NCI-H82 treated with DMSO at 0.1 percent for 48 hours (cell line): Measurements from ENCODE around the gene FAM120A.

Source experiments
- DNase-seq: peaks from one replicate; lab custom pipeline; 2025; ENCODE audit not compliant: unreplicated experiment; lab: John Stamatoyannopoulos, UW

FAM120A gene

DNA sequence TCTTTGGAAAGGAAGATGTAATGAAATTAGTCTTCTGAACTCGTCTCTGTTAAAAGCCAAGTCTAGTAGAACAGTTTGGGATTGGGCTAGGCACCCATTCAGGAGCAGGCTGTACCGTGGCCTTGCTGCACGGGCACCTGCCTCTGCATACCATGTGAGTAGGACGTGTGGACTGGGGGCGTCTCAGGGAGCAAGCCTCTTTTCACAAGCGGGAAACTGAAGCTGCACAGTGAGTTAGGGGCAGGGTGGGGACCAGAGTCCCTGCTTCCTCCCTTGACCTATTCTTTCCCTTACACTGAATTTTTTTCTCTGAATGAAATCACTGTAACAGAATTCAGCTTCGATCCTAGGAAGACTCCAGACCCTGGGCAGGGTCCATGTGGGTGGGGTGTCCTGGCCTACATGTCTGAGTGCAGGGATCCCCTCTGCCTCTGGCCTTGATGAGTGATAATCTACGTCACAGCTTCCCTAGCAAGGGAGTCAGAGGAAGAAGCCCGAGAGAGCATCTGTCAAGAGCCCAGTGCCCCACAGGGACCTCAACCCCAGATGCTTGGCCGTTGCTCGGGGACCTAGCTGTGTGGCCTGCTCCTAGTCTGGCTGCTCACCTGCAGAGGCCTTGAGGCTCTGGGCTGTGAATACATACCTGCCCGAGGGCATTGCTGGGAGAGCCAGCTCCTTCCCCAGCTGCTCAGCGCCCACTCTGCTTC is 140.0 kb downstream of the FAM120A start:
- no peak for DNase-seq

DNA sequence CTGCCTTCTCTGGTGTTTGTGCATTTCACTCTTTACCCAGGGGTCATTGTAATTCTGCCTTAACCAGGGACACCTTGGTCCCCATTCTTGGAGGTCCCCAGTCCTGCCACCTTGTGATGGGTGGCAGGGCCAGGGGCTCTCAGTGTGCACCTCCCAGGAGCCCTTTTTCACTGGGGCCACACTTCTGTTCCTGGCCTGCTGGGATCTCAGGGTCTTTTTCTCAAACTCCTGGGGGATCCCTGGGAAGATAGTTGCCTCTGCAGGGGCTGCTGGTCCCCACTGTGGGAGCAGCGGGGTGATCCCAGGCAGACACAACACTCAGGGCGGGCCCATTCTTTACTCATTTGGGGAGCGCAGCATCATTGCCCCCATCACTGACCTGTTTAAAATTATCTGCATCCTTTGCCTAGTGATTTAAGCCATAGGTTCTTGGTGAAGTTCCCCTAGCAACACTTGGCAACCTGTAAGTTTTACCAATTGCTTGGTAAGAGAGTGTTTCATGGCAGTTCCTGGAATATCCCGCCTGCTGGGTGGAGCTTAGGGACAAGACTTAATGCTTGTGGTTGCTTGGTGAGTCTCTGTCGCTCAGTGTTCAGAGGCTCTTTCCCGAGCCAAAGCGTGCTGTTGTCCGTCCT is 140.6 kb downstream of the FAM120A start:
- DNase-seq = no peak

DNA sequence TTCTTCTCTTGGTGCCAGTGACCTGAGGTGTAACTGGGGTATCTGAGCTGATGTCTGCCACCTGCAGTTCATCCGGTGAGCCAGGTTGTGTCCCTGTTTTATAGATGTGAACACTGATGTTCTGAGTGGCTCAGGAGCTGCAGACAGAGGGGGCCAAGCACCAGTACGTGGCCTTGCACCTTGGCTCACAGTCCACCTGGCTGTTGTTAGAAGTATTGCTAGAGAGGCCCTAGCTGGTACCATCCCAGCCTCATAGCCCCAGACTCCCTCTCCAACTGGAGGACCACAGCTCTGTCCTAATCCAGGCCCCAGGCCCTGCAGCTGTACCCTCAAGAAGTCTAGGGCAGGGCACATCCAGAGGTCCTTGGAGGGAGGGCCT is 141.1 kb downstream of the FAM120A start:
- DNase-seq = no peak

DNA sequence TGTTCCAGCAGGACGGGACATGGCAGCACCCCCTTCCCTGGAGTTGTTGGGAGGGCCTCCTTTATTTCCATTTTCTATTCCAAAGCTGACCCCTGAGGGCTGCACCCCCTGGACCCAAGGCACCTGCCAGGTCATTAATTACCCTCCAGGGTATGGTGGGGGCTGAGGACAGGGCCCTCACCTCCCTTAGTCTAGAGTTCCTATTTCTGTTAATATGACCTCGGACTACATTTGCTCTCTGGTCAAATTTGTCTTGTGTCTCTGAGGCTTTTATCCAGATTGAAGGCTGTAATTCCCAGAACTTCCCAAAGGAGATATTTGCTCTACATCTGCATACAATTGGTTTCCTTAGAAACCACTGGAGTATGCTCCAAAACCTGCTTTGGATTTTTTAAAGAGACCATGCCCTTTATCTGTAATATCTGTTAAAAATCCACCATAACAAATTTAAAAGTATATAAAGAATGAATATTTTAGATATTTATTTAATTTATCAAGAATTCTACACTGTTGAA is 141.7 kb downstream of the FAM120A start:
- DNase-seq = no peak

DNA sequence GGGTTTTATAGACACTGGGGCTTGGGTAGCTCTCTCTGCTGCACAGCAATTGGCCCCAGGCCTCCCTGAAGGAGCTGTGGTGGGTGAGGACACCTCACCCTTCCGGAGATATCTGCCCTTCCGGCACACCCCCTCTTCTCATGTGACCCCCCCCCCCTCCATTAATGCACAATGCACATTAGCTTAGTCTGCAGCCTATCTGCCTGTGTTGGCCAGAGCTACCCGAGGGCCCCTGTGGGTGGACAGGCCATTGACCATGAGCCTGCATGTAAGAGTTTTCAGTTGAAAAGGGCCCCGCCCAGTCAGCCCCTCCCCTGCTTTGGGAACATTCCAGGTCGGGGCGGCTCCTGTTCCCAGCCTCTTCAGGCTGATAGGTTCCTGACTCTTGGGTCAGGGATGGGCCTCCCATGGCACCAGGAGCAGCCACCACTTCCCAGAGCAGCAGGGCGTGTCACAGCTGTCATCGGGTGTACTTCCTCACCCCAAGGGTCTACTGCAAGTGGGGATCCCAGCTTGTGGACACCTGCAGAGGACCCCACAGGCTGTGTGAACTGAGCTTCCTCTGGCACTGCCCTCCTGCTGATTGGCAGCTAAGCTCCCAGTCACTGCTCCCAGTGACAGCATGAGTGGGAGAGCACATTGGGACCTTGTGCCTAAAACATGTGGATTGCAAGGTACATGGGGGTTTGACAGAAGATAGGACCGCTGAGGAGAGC is 142.7 kb downstream of the FAM120A start:
- DNase-seq = no peak

DNA sequence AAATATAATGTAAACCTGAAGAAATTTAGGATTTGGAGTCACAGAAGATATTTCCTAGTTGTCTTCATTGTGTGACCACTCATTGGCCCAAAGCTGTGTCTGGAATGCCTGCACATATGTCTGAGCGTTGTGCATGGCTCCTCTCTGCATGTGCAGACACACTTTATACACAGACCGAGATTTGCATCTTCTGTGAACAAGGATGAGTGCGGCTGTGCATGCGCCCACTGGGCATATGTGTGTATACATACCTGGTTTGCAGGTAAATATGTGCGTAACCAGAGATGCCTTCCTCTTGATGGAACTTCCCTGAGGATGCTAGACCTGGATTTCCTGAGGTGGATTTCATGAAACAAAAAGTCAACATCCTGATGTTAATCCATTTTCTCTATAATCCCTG is 144.0 kb downstream of the FAM120A start:
- no peak for DNase-seq

DNA sequence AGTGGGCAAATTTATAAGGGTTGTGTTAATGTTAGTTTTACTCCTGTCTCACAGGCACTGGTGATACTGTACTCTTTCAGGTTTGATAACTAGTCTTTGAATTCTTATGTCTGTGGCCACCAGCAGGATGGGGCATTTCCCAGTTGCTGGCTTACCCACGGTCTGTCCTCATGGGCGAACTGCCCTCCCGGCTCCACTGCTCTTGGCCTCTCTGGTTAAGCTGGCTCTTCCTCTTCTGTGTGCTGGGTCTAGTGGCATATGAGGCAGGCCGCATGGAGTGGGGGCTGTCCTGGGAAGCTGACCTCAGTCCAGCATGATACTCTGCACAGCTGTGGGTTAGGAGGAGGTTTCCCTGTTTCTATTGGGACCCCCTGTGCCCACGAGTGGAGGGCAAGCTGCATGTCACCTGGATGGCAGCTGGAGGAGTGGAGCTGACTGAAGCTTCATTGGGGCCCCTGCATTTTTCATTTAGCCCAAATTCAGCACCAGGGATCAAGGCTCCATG is 144.4 kb downstream of the FAM120A start:
- DNase-seq = no peak

DNA sequence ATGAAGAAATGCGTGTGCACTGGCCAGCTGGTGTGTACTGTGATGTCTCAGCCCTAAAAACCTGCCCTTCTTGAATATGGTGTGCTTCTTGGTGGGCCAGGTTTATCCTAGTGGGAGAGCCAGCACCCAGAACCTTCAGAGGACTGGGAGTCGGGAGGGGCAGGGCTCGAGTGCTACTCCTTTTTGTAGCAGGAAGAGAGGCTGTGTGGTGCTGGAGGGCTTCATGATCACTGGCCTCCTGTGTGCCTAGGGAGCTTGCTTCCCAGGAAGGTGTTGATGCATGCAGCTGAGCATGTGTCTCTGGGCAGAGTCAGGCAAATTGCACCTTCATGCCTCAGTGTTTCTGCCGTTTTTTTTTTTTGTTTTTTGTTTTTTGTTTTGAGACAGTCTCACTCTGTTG is 144.9 kb downstream of the FAM120A start:
- DNase-seq = no peak

DNA sequence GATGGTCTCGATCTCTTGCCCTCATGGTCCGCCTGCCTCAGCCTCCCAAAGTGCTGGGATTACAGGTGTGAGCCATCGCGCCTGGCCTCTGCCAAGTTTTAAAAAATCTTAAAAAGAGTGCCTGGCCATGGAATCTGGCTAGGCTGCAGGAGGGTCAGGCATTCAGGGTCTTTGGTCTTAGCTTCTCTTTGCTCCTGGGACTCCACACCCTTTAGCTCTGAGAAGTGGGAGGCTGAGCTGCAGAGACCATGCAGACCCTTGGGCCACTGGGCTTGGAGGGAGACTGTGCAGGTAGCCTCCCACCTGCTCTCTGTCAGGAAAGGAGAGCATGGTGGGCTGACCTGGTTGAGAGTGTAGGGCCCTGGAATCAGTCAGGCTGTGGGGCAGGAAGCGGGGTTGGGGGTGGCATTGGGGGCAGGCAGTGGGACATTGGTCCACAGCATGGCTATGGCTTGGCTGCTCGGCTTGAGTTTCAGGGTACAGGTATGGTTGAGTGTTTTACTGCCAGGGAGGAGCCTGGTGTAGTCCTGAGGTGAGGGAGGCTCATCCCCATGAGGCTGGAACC is 145.7 kb downstream of the FAM120A start:
- DNase-seq = no peak

DNA sequence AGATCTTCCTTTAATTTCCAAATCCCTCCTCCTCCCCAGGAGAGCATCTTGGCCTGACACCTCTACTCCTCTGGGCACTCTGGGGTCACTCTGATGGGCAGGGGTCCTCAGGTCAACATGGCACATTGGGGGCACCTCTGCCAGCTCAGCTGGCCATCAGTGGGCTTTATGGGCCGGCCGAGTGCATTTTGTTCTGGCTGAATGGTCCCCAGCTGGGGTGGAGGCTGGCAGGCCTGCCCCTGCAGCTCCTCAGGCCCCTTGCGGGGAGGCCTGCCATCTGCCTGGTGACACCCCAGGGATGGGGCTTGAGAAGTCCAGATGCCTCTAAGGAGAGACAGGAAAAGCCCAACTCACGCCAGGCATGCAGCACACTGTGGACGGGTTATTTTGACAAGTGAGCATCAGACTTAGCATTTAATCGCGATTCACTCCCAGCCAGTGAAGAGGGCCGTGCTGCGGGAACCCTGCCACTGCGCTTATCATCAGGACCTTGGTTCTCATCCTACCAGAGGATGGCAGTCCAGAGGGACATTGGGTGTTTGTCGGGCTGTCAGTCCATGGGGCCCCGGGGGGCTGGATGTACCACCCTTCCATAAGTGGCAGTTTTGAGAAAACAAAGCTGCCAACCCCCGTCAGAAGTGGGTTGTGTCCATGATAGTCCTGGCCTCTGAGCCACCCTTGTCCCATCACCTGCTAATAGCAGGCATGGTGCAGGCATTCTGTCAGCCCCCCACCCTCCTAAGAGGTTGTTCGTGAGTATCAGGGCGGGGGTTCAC is 146.6 kb downstream of the FAM120A start:
- no peak for DNase-seq

DNA sequence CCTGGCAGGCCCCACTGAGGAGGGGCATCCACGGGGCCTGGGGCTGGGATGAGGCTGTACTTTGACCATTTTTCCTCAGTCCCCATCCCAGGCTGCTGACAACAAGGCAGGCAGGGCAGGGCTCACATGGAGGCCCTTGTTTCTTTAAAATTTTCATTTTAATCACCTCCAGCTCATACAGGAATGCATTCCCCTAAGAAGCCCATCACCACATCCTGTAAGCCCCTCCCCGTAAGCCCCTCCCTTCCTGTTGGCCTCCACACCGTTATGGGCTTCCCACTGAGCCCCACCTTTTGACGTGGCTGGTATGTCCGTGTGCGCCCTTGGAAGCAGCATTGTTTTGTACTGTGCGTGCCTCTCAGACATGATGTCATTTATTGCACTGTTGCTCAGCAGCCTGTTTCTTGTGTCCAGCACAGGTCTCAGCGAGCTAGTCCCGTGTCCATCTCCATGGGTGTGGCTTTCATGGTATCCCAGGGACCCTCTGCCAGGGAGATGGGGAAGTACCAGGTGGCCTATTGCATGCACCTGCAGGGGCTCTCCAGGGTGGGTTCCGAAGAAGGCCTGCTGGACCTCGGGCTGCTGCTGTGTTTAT is 147.3 kb downstream of the FAM120A start:
- no peak for DNase-seq

DNA sequence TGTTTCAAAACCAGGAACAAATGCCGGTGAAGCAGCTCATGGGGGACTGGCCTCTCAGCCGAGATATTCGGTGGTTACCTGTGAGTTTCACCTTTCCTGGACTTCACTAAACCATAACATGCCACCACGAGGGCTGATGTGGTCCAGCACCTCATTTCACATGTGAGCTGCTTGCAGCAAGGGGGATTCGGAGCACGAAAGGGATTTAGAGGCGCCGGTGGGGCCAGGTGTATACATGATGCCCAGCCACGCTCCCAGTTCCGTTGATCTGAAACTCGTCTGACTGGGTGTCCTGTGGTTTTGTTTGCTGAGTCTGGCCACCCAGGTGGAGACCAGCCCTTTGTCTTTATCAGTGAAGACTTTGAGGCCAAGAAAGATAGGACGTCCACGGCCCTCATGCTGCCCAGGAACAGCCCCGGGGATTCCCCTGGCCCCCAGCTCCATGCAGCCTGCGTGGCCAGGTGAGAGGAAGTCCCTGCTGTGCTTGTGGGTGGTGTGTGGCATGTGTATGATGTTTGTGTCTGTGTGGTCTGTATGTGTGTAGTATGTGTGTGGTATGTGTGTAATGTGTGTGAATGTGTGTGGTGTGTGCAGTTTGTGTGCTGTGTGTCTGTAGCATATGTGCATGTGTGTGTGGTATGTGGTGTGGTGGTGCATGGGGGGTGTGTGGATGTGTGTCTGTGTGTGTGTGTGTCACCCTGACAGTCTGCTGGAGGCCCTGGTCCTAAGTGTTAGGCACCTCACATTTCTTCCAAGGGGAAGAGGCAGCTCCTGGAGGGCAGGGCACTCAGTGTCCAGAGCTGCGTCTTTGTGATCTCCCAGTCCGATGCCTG is 148.3 kb downstream of the FAM120A start:
- DNase-seq = no peak

DNA sequence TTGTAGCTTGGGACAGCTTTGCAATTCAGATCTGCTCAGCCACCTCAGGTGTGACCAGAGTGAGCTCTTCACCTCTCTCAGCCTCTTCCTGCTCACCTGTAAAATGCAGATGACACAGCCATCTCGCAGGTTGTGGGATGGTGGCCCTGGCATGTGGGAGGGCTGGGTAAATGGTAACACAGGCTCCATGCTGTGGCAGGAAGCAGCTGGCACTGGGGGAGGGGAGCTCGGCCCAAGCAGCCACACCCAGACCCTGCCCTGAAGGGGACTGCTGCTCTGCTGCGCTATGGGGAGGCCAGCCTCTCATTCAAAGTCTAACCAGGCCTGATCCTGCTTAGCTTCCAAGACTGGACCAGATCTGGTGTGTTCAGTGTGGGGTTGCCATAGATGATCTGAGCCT is 149.0 kb downstream of the FAM120A start:
- DNase-seq = no peak

DNA sequence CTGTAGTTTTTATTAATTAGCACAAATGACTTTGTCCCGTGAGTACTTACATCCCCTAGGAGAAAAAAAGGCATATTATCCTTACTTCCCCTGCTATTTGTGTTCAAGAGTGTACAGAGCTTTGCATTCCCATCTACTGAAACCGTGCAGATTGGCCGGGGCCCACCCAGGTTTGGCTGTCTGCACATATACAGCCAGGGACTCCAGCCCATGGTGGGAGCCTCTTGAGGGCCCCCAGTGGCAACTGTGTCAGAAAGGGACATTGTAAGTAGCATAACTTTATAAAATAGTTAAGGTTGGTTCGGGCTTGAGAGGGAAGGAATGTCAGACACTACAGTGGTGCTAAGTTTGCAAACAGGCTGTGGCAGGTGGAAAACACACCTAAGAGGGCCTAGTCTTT is 149.6 kb downstream of the FAM120A start:
- DNase-seq = no peak

DNA sequence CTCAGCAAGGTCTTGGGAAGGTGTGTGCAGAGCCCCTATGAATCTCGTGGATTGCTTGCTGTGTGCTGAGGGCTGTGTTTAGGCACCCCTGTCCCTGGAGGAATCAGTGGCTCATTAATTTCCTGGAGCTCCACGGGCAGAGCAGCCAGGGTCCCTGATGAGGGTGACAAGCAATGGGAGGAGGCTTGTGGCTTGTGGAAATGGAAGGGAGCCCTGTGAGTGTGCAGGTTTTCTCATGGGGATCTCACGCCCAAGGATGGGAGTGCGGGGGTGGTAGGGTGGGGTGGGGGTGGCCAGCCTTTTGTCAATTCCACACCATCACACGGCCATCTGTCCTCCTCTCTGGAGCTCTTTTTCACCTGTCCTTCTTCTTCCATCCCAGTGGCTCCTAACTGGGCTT is 150.2 kb downstream of the FAM120A start:
- DNase-seq = no peak

DNA sequence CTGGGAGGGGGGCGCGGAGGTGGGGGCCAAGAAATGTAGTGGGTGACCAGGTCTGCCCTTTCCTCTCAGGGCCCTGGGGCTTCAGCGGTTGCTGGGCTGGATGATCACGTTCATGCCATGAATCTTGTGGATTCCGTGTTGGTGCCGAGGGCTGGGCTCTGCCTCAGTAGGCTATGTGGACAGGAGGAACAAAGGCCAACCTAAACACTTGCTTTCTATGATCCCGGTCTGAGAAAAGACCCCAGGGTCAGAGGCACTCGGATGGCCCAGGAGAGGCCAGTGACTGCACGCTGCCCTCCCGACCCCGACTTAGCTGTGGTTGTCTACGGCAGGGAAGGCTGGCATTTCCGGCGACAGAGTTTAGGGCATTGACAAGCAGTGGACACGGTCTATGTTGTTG is 151.5 kb downstream of the FAM120A start:
- no peak for DNase-seq

DNA sequence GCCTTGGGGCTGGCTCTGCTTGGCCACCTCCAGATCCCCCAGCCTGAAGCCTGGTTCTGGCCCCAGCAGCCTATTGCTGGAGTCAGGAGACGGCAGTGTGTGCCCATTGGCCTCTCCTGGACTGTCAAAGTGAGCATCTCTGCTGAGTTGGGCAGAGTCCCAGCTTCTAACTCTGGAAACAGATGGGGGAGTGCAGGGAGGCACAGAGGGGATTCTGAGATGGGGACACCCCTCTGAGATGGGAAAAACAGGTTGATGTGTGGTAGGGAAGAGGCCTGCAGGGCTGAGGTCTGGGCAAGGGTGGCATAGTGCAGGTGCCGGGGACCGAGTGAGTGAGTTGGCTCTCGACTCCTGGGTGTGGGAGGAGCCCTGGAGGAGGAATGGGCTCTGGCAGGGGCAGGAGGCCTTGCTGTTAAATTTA is 152.4 kb downstream of the FAM120A start:
- no peak for DNase-seq

DNA sequence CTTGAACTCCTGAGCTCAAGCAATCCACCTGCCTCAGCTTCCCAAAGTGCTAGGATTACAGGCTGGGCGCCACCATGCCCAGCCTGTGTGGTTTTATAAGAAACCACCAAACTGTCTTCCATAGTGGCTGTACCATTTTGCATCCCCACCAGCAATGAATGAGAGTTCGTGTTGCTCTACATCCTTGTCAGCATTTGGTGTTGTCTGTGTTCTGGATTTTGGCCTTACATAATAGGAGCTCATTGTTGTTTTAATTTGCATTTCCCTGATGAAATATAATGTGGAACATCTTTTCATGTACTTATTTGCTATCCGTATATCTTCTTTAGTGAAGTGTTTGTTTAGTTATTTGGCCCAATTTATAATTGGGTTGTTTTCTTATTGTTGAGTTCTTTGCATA is 154.7 kb downstream of the FAM120A start:
- no peak for DNase-seq

DNA sequence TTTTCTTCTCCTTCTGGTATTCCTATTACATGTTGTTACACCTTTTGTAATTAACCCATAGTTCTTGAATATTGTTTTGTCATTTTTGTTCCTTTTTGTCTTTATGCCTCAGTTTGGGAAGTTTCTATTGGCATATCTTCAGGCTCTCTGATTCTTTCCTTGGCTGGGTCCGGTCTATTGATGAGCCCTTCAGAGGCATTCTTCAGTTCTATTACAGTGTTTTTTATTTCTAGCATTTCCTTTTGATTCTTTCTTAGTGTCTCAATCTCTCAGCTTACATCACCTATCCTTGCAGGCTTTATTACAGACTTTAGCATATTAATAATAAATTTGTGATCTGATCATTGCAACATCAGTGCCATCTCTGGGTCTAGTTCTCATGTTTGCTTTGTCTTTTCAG is 158.7 kb downstream of the FAM120A start:
- DNase-seq = no peak
